HepG2 (cell line): Measurements from ENCODE around the gene HSF4.

Source experiments
- ATF4 ChIP-seq, 2 experiments: fragments of 450-650 bp in 1 of 2; sonication (generic) in 1 of 2; formaldehyde crosslinking; IDR thresholded peaks; 2 replicates each; pipeline versions ENCODE4 v1.5.0 to v1.8.0; 2020 to 2022; ENCODE audit warnings: mild to moderate bottlenecking in 1 of 2, missing genetic modification reagents in 1 of 2
- CREM ChIP-seq, 2 experiments: sonication (generic) in 1 of 2; formaldehyde crosslinking in 1 of 2; IDR thresholded peaks; 2 replicates each; pipeline versions ENCODE4 v1.4.0 to v1.6.1; 2016 to 2020; ENCODE audit warnings: antibody characterized with exemption in 1 of 2, mild to moderate bottlenecking in 1 of 2, missing genetic modification reagents in 1 of 2
- CTCF ChIP-seq: sonication (generic); formaldehyde crosslinking; IDR thresholded peaks from 2 replicates; pipeline ENCODE4 v1.5.0; 2020; ENCODE audit warnings: mild to moderate bottlenecking, missing genetic modification reagents, moderate library complexity
- ESRRA ChIP-seq: sonication (generic); formaldehyde crosslinking; IDR thresholded peaks from 2 replicates; pipeline ENCODE4 v1.5.1; 2020; ENCODE audit warnings: mild to moderate bottlenecking, low read depth, missing genetic modification reagents
- EZH2 ChIP-seq: conservative IDR thresholded peaks from 2 replicates; pipeline ENCODE4 v1.6.1; 2012; ENCODE audit warnings: mild to moderate bottlenecking, low read depth, low read length, moderate library complexity
- FOXK1 ChIP-seq: sonication (generic); formaldehyde crosslinking; IDR thresholded peaks from 2 replicates; pipeline ENCODE4 v1.4.0; 2020; ENCODE audit warnings: low read depth, missing genetic modification reagents, borderline replicate concordance
- IRF2 ChIP-seq: IDR thresholded peaks from 2 replicates; pipeline ENCODE4 v1.6.1; 2018; ENCODE audit warnings: missing genetic modification reagents, missing compliant biosample characterization
- POLR2AphosphoS5 ChIP-seq: IDR thresholded peaks from 2 replicates; pipeline ENCODE4 v1.6.1; 2012; ENCODE audit warnings: low read depth, low read length
- RELA ChIP-seq: sonication (generic); formaldehyde crosslinking; IDR thresholded peaks from 2 replicates; pipeline ENCODE4 v1.4.0; 2020; ENCODE audit warnings: missing genetic modification reagents
- ZNF263 ChIP-seq: sonication (generic); formaldehyde crosslinking; IDR thresholded peaks from 2 replicates; pipeline ENCODE4 v1.4.0; 2020; ENCODE audit warnings: missing genetic modification reagents
- ZNF430 ChIP-seq: sonication (generic); formaldehyde crosslinking; IDR thresholded peaks from 2 replicates; pipeline ENCODE4 v1.9.0; 2021; ENCODE audit warnings: mild to moderate bottlenecking, missing genetic modification reagents
- TF ChIP-seq, protein P1 (sequence below): sonication (generic); formaldehyde crosslinking; IDR thresholded peaks from 2 replicates; pipeline ENCODE4 v1.8.1; 2023; ENCODE audit warnings: mild to moderate bottlenecking, missing genetic modification reagents, borderline replicate concordance

GRCh38 chr16:67163999-67164558 lies 466 bp upstream of the HSF4 start:
- TF ChIP-seq FOXK1 (CRISPR knock-in tag) (no peak), ZNF263 (CRISPR knock-in tag) (no peak), CTCF (CRISPR knock-in tag) (no peak), ESRRA (CRISPR knock-in tag) (no peak), RELA (CRISPR knock-in tag) (no peak), CREM (IDR thresholded peaks at IDR 0.05) (no peak), CREM (CRISPR knock-in tag; IDR thresholded peaks at IDR 0.05) (no peak), ZNF430 (CRISPR knock-in tag) (no peak), EZH2 (no peak), IRF2 (CRISPR knock-in tag) (no peak), POLR2AphosphoS5 (no peak), ATF4 (CRISPR knock-in tag; IDR thresholded peaks at IDR 0.05) (no peak)
- TF ChIP-seq, protein P1, sequence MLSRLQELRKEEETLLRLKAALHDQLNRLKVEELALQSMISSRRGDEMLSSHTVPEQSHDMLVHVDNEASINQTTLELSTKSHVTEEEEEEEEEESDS: no peak
